ENCODE measurements around the gene SYCP2.

Gene SYCP2

GRCh38 chr20:59931511-59932312, 1.7 kb downstream of the SYCP2 start:
- Histone ChIP-seq H3K36me3 (ENCODE audit: insufficient read depth, low read depth, low read length) (no peaks in the 10 kb centered on the region), H3K4me3 (ENCODE audit: low read length) (no peak overlapping the region), H3K27me3 (ENCODE audit: insufficient read depth, low read length) (peaks cover 29% of the 10 kb centered on the region), H3K4me1 (ENCODE audit: insufficient read depth, low read length) (no peaks in the 10 kb centered on the region; the same call in 1 of the 2 replicates), H3K27ac (ENCODE audit: low read length) (no peak overlapping the region), H3K9ac (ENCODE audit: low read depth, low read length) (no peak overlapping the region), H3K9me3 (ENCODE audit: insufficient read depth, low read depth, low read length) (no peaks in the 10 kb centered on the region)

- Histone ChIP-seq H3K4me1 (ENCODE audit: insufficient read depth, low read length) (no peaks in the 10 kb centered on the region; the same call in 1 of the 2 replicates), H3K27ac (ENCODE audit: low read length) (no peak overlapping the region), H3K4me3 (ENCODE audit: low read length) (no peak overlapping the region), H3K36me3 (ENCODE audit: insufficient read depth, low read depth, low read length) (no peaks in the 10 kb centered on the region), H3K27me3 (ENCODE audit: insufficient read depth, low read length) (no peaks in the 10 kb centered on the region), H3K9me3 (ENCODE audit: insufficient read depth, low read depth, low read length) (no peaks in the 10 kb centered on the region), H3K9ac (ENCODE audit: low read depth, low read length) (no peak overlapping the region)
Observed at GRCh38 chr20:59925899-59926298, 7.5 kb downstream of the SYCP2 start.

GRCh38 chr20:59925359-59925758, 8.1 kb downstream of the SYCP2 start:
- H3K4me3 ChIP-seq (ENCODE audit: low read length), result no peak overlapping the region
- no peaks in the 10 kb centered on the region for H3K36me3 ChIP-seq (ENCODE audit: insufficient read depth, low read depth, low read length)
- no peaks in the 10 kb centered on the region; the same call in 1 of the 2 replicates for H3K4me1 ChIP-seq (ENCODE audit: insufficient read depth, low read length)
- H3K27ac ChIP-seq (ENCODE audit: low read length), result no peak overlapping the region
- no peaks in the 10 kb centered on the region for H3K27me3 ChIP-seq (ENCODE audit: insufficient read depth, low read length)
- H3K9ac ChIP-seq (ENCODE audit: low read depth, low read length), result no peak overlapping the region
- no peaks in the 10 kb centered on the region for H3K9me3 ChIP-seq (ENCODE audit: insufficient read depth, low read depth, low read length)

- H3K4me3 ChIP-seq (ENCODE audit: low read length), result no peak overlapping the region
- no peak overlapping the region for H3K9ac ChIP-seq (ENCODE audit: low read depth, low read length)
Observed at GRCh38 chr20:59923514-59923913, 9.9 kb downstream of the SYCP2 start.

GRCh38 chr20:59920944-59921343, 12.5 kb downstream of the SYCP2 start:
- Histone ChIP-seq H3K27me3 (ENCODE audit: insufficient read depth, low read length) (no peaks in the 10 kb centered on the region), H3K4me3 (ENCODE audit: low read length) (no peak overlapping the region), H3K4me1 (ENCODE audit: insufficient read depth, low read length) (no peaks in the 10 kb centered on the region), H3K27ac (ENCODE audit: low read length) (no peak overlapping the region), H3K9me3 (ENCODE audit: insufficient read depth, low read depth, low read length) (no peaks in the 10 kb centered on the region), H3K36me3 (ENCODE audit: insufficient read depth, low read depth, low read length) (no peaks in the 10 kb centered on the region), H3K9ac (ENCODE audit: low read depth, low read length) (no peak overlapping the region)

More at GRCh38 chr20:59923514-59923913, 9.9 kb downstream of the SYCP2 start:
- no peaks in the 10 kb centered on the region for H3K36me3 ChIP-seq (ENCODE audit: insufficient read depth, low read depth, low read length)
- H3K9me3 ChIP-seq (ENCODE audit: insufficient read depth, low read depth, low read length), result no peaks in the 10 kb centered on the region
- H3K27ac ChIP-seq (ENCODE audit: low read length), result no peak overlapping the region
- H3K27me3 ChIP-seq (ENCODE audit: insufficient read depth, low read length), result no peaks in the 10 kb centered on the region
- H3K4me1 ChIP-seq (ENCODE audit: insufficient read depth, low read length), result no peaks in the 10 kb centered on the region; the same call in 1 of the 2 replicates

GRCh38 chr20:59912609-59913008, 20.8 kb downstream of the SYCP2 start:
- no peaks in the 10 kb centered on the region for H3K27me3 ChIP-seq (ENCODE audit: insufficient read depth, low read length)
- no peak overlapping the region for H3K9ac ChIP-seq (ENCODE audit: low read depth, low read length)
- no peak overlapping the region for H3K27ac ChIP-seq (ENCODE audit: low read length)
- no peaks in the 10 kb centered on the region for H3K4me1 ChIP-seq (ENCODE audit: insufficient read depth, low read length)
- no peak overlapping the region for H3K4me3 ChIP-seq (ENCODE audit: low read length)
- no peaks in the 10 kb centered on the region for H3K9me3 ChIP-seq (ENCODE audit: insufficient read depth, low read depth, low read length)
- H3K36me3 ChIP-seq (ENCODE audit: insufficient read depth, low read depth, low read length), result no peaks in the 10 kb centered on the region

GRCh38 chr20:59911041-59911440, 22.4 kb downstream of the SYCP2 start:
- Histone ChIP-seq H3K27ac (ENCODE audit: low read length) (no peak overlapping the region), H3K4me1 (ENCODE audit: insufficient read depth, low read length) (no peaks in the 10 kb centered on the region), H3K36me3 (ENCODE audit: insufficient read depth, low read depth, low read length) (no peaks in the 10 kb centered on the region)

GRCh38 chr20:59908855-59909254, 24.6 kb downstream of the SYCP2 start:
- Histone ChIP-seq H3K9me3 (ENCODE audit: insufficient read depth, low read depth, low read length) (no peaks in the 10 kb centered on the region), H3K27me3 (ENCODE audit: insufficient read depth, low read length) (0 out of 2 replicates have a peak, but pooled peaks cover 7% of the 10 kb centered on the region), H3K4me1 (ENCODE audit: insufficient read depth, low read length) (no peaks in the 10 kb centered on the region)

More at GRCh38 chr20:59911041-59911440, 22.4 kb downstream of the SYCP2 start:
- Histone ChIP-seq H3K9me3 (ENCODE audit: insufficient read depth, low read depth, low read length) (no peaks in the 10 kb centered on the region), H3K4me3 (ENCODE audit: low read length) (no peak overlapping the region), H3K9ac (ENCODE audit: low read depth, low read length) (no peak overlapping the region), H3K27me3 (ENCODE audit: insufficient read depth, low read length) (no peaks in the 10 kb centered on the region)

GRCh38 chr20:59903621-59904020, 29.8 kb downstream of the SYCP2 start:
- no peak overlapping the region for H3K27ac ChIP-seq (ENCODE audit: low read length)
- H3K9me3 ChIP-seq (ENCODE audit: insufficient read depth, low read depth, low read length), result no peaks in the 10 kb centered on the region
- 0 out of 2 replicates have a peak, but pooled peaks cover 7% of the 10 kb centered on the region for H3K27me3 ChIP-seq (ENCODE audit: insufficient read depth, low read length)
- H3K4me3 ChIP-seq (ENCODE audit: low read length), result no peak overlapping the region
- H3K4me1 ChIP-seq (ENCODE audit: insufficient read depth, low read length), result no peaks in the 10 kb centered on the region
- H3K9ac ChIP-seq (ENCODE audit: low read depth, low read length), result no peak overlapping the region
- no peaks in the 10 kb centered on the region for H3K36me3 ChIP-seq (ENCODE audit: insufficient read depth, low read depth, low read length)

More at GRCh38 chr20:59908855-59909254, 24.6 kb downstream of the SYCP2 start:
- Histone ChIP-seq H3K36me3 (ENCODE audit: insufficient read depth, low read depth, low read length) (no peaks in the 10 kb centered on the region), H3K9ac (ENCODE audit: low read depth, low read length) (no peak overlapping the region), H3K27ac (ENCODE audit: low read length) (no peak overlapping the region), H3K4me3 (ENCODE audit: low read length) (no peak overlapping the region)

- H3K4me1 ChIP-seq (ENCODE audit: insufficient read depth, low read length), result no peaks in the 10 kb centered on the region
- 0 out of 2 replicates have a peak, but pooled peaks cover 7% of the 10 kb centered on the region for H3K27me3 ChIP-seq (ENCODE audit: insufficient read depth, low read length)
- H3K4me3 ChIP-seq (ENCODE audit: low read length), result no peak overlapping the region
- H3K9ac ChIP-seq (ENCODE audit: low read depth, low read length), result no peak overlapping the region; the same call in 1 of the 2 replicates
- H3K9me3 ChIP-seq (ENCODE audit: insufficient read depth, low read depth, low read length), result no peaks in the 10 kb centered on the region
- no peaks in the 10 kb centered on the region for H3K36me3 ChIP-seq (ENCODE audit: insufficient read depth, low read depth, low read length)
- H3K27ac ChIP-seq (ENCODE audit: low read length), result no peak overlapping the region
Observed at GRCh38 chr20:59902470-59902869, 31.0 kb downstream of the SYCP2 start.

- H3K9me3 ChIP-seq (ENCODE audit: insufficient read depth, low read depth, low read length), result no peaks in the 10 kb centered on the region
- H3K4me3 ChIP-seq (ENCODE audit: low read length), result no peak overlapping the region
- no peaks in the 10 kb centered on the region for H3K4me1 ChIP-seq (ENCODE audit: insufficient read depth, low read length)
- no peak overlapping the region for H3K27ac ChIP-seq (ENCODE audit: low read length)
- H3K9ac ChIP-seq (ENCODE audit: low read depth, low read length), result no peak overlapping the region
- H3K27me3 ChIP-seq (ENCODE audit: insufficient read depth, low read length), result no peaks in the 10 kb centered on the region
- no peaks in the 10 kb centered on the region for H3K36me3 ChIP-seq (ENCODE audit: insufficient read depth, low read depth, low read length)
Observed at GRCh38 chr20:59895908-59896307, 37.5 kb downstream of the SYCP2 start.

GRCh38 chr20:59891581-59891980, 41.9 kb downstream of the SYCP2 start:
- H3K9ac ChIP-seq (ENCODE audit: low read depth, low read length), result no peak overlapping the region
- H3K4me1 ChIP-seq (ENCODE audit: insufficient read depth, low read length), result no peaks in the 10 kb centered on the region
- no peaks in the 10 kb centered on the region for H3K9me3 ChIP-seq (ENCODE audit: insufficient read depth, low read depth, low read length)
- no peak overlapping the region for H3K4me3 ChIP-seq (ENCODE audit: low read length)
- H3K36me3 ChIP-seq (ENCODE audit: insufficient read depth, low read depth, low read length), result no peaks in the 10 kb centered on the region
- H3K27ac ChIP-seq (ENCODE audit: low read length), result no peak overlapping the region
- H3K27me3 ChIP-seq (ENCODE audit: insufficient read depth, low read length), result no peaks in the 10 kb centered on the region

All from iPS-20b (cell line).